CD4-positive, alpha-beta T cell treated with Interleukin-2 at 100 ng/mL for 4 hours (primary cell): Measurements from ENCODE around the gene ARID5B.
A peak's percentile ranks its signal among the peaks of the same experiment; 100 is the strongest.

ENCODE experiments used
- DNase-seq: peaks from one replicate; pipeline ENCODE4 v3.0.0-alpha.2; 2020; ENCODE audit warnings: low spot score

The ARID5B gene

GRCh38 chr10:61888744-61889143 is 12.8 kb upstream of the ARID5B start:
- DNase-seq: no peak

- DNase-seq: no peak
Measured at GRCh38 chr10:61890430-61890829, 11.1 kb upstream of the ARID5B start.

GRCh38 chr10:61890881-61891409 is 10.6 kb upstream of the ARID5B start:
- no peak for DNase-seq

GRCh38 chr10:61891906-61892585 is 9.5 kb upstream of the ARID5B start:
- no peak for DNase-seq

- DNase-seq: no peak
Measured at GRCh38 chr10:61892961-61893360, 8.5 kb upstream of the ARID5B start.

- DNase-seq: no peak
Measured at GRCh38 chr10:61894133-61894532, 7.4 kb upstream of the ARID5B start.

GRCh38 chr10:61895898-61896600 is 5.5 kb upstream of the ARID5B start:
- no peak for DNase-seq

GRCh38 chr10:61896854-61897661 is 4.4 kb upstream of the ARID5B start:
- DNase-seq: peak; percentile 87

- DNase-seq: peak; percentile 27
Measured at GRCh38 chr10:61897671-61898434, 3.6 kb upstream of the ARID5B start.

GRCh38 chr10:61898435-61898778 is 3.1 kb upstream of the ARID5B start:
- DNase-seq: no peak

GRCh38 chr10:61899069-61899531 is 2.4 kb upstream of the ARID5B start:
- peak; percentile 71 for DNase-seq

- DNase-seq: no peak
Measured at GRCh38 chr10:61899663-61899996, 1.9 kb upstream of the ARID5B start.

- DNase-seq: peak; percentile 62
Measured at GRCh38 chr10:61899997-61900828, 1.3 kb upstream of the ARID5B start.

- no peak for DNase-seq
Measured at GRCh38 chr10:61901829-61902444, 438 bp downstream of the ARID5B start.

GRCh38 chr10:61902445-61903220 is 1.1 kb downstream of the ARID5B start:
- DNase-seq: peak; percentile 80

- DNase-seq: peak; percentile 76
Measured at GRCh38 chr10:61903221-61903927, 1.9 kb downstream of the ARID5B start.

- DNase-seq: no peak
Measured at GRCh38 chr10:61903928-61904344, 2.4 kb downstream of the ARID5B start.

GRCh38 chr10:61904733-61905725 is 3.5 kb downstream of the ARID5B start:
- DNase-seq: peak; percentile 80
